ENCODE results near the gene CARS2.
"Not testable (repeated sequence)": the region's sequence is repeated elsewhere in the genome, so short reads cannot be mapped to it uniquely, and the experiment has no call there.

Gene CARS2

DNA sequence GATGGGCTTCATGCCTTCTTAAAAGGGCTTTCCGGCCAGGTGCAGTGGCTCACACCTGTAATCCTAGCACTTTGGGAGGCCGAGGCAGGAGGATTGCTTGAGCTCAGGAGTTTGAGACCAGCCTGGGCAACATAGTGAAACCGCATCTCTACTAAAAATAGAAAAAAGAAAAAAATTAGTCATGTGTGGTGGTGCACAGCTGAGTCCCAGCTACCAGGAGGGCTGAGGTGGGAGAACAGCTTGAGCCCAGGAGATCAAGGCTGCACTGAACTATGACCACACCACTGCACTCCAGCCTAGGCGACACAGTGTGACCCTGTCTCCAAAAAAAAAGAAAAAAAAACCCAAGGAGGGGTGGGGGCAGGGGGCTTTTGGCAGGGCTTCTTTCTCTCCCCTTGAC lies 7.2 kb downstream of the CARS2 start:
- Mint-ChIP-seq H3K27me3 (ENCODE audit: low read depth) (no peaks in the 10 kb centered on the region), H3K4me1 (peaks cover 29% of the 10 kb centered on the region), H3K4me3 (no peak overlapping the region), H3K9me3 (no peaks in the 10 kb centered on the region), H3K36me3 (ENCODE audit: low read depth) (peaks cover 67% of the 10 kb centered on the region), H3K27ac (no peak overlapping the region)
- TF ChIP-seq, protein P1, sequence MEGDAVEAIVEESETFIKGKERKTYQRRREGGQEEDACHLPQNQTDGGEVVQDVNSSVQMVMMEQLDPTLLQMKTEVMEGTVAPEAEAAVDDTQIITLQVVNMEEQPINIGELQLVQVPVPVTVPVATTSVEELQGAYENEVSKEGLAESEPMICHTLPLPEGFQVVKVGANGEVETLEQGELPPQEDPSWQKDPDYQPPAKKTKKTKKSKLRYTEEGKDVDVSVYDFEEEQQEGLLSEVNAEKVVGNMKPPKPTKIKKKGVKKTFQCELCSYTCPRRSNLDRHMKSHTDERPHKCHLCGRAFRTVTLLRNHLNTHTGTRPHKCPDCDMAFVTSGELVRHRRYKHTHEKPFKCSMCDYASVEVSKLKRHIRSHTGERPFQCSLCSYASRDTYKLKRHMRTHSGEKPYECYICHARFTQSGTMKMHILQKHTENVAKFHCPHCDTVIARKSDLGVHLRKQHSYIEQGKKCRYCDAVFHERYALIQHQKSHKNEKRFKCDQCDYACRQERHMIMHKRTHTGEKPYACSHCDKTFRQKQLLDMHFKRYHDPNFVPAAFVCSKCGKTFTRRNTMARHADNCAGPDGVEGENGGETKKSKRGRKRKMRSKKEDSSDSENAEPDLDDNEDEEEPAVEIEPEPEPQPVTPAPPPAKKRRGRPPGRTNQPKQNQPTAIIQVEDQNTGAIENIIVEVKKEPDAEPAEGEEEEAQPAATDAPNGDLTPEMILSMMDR (IDR thresholded peaks at IDR 0.05; ENCODE audit: unreplicated experiment in 3 of 3): no peak

DNA sequence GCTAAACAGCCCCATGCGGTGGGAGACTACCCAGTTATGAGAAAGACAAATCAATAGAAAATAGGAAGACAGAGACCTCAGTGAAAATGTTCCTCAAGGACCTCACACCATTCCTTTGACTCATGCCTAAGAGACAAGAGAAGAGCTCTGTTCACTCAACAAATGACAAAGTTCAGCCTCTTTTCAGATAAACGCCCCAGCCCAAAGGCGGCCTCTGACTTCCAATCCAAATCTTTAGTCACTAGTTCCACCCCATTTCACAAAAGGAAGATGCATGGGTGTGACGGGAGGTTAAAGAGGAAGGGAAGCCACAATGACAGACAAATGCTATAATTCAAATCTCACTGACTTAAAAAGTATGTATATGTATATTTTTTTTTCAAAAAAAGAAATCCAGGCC lies 8.1 kb downstream of the CARS2 start:
- H3K27me3 Mint-ChIP-seq (ENCODE audit: low read depth): no peaks in the 10 kb centered on the region
- peaks cover 21% of the 10 kb centered on the region for H3K4me1 Mint-ChIP-seq
- H3K9me3 Mint-ChIP-seq: no peaks in the 10 kb centered on the region
- TF ChIP-seq, protein P1 (IDR thresholded peaks at IDR 0.05; ENCODE audit: unreplicated experiment in 3 of 3): no peak
- H3K4me3 Mint-ChIP-seq: no peak overlapping the region
- no peak overlapping the region for H3K27ac Mint-ChIP-seq
- H3K36me3 Mint-ChIP-seq (ENCODE audit: low read depth): peaks cover 65% of the 10 kb centered on the region

GRCh38 chr13:110696776-110697175 lies 9.1 kb downstream of the CARS2 start:
- Mint-ChIP-seq H3K27me3 (ENCODE audit: low read depth) (no peaks in the 10 kb centered on the region), H3K27ac (no peak overlapping the region), H3K4me3 (no peak overlapping the region), H3K9me3 (no peaks in the 10 kb centered on the region), H3K4me1 (peaks cover 10% of the 10 kb centered on the region), H3K36me3 (ENCODE audit: low read depth) (peaks cover 59% of the 10 kb centered on the region)
- TF ChIP-seq, protein P1 (IDR thresholded peaks at IDR 0.05; ENCODE audit: unreplicated experiment in 3 of 3): no peak

DNA sequence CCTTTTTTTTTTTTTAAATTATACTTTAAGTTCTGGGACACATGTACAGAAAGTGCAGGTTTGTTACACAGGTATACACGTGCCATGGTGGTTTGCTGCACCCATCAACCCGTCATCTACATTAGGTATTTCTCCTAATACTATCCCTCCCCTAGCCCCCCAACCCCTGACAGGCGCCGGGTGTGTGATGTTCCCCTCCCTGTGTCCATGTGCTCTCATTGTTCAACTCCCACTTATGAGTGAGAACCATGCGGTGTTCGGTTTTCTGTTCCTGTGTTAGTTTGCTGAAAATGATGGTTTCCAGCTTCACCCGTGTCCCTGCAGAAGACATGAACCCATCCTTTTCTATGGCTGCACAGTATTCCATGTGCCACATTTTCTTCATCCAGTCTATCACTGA lies 10.1 kb downstream of the CARS2 start:
- H3K27ac Mint-ChIP-seq; H3K27me3 Mint-ChIP-seq (ENCODE audit: low read depth); H3K9me3 Mint-ChIP-seq; H3K4me3 Mint-ChIP-seq: not testable (repeated sequence)
- Mint-ChIP-seq H3K36me3 (ENCODE audit: low read depth) (peaks cover 61% of the 10 kb centered on the region), H3K4me1 (peaks cover 10% of the 10 kb centered on the region)

- Mint-ChIP-seq H3K4me1 (peaks cover 2% of the 10 kb centered on the region), H3K36me3 (ENCODE audit: low read depth) (peaks cover 46% of the 10 kb centered on the region), H3K9me3 (no peaks in the 10 kb centered on the region), H3K27me3 (ENCODE audit: low read depth) (no peaks in the 10 kb centered on the region), H3K4me3 (no peak overlapping the region), H3K27ac (no peak overlapping the region)
- TF ChIP-seq, protein P1 (IDR thresholded peaks at IDR 0.05; ENCODE audit: unreplicated experiment in 3 of 3): no peak
These were observed 15.4 kb downstream of the CARS2 start for GRCh38 chr13:110690516-110690915.

DNA sequence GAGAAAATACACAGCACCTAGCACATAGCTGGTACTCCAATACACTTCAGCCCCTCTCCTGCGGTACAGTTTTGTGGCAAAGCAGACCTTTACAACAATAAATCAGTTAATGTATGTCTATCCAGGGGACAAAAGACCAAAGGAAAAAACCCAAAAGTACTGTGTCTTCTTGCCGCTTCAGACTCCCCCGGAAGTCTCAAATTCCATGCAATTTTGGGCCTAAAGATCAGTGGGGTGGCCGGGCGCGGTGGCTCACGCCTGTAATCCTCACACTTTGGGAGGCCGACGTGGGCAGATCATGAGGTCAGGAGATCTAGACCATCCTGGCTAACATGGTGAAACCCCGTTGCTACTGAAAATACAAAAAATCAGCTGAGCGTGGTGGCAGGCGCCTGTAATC lies 16.2 kb downstream of the CARS2 start:
- peaks cover 6% of the 10 kb centered on the region for H3K4me1 Mint-ChIP-seq
- H3K36me3 Mint-ChIP-seq (ENCODE audit: low read depth): peaks cover 45% of the 10 kb centered on the region
- TF ChIP-seq, protein P1 (IDR thresholded peaks at IDR 0.05; ENCODE audit: unreplicated experiment in 3 of 3): no peak
- H3K4me3 Mint-ChIP-seq: no peak overlapping the region
- H3K27me3 Mint-ChIP-seq (ENCODE audit: low read depth): no peaks in the 10 kb centered on the region
- H3K9me3 Mint-ChIP-seq: no peaks in the 10 kb centered on the region
- H3K27ac Mint-ChIP-seq: no peak overlapping the region

Data from nephron (organoid).